Effector CD8-positive, alpha-beta T cell (primary cell): ENCODE data around the gene VAPA.

Experiments used
- DNase-seq: peaks from one replicate; lab custom pipeline; 2025; lab: John Stamatoyannopoulos, UW

Gene VAPA

GRCh38 chr18:9974279-9974915 lies 60.6 kb downstream of the VAPA start:
- no peak for DNase-seq

- DNase-seq = no peak
Observed at GRCh38 chr18:9975658-9976057, 61.8 kb downstream of the VAPA start.

- DNase-seq = no peak
Observed at GRCh38 chr18:9982711-9983110, 68.9 kb downstream of the VAPA start.

DNA sequence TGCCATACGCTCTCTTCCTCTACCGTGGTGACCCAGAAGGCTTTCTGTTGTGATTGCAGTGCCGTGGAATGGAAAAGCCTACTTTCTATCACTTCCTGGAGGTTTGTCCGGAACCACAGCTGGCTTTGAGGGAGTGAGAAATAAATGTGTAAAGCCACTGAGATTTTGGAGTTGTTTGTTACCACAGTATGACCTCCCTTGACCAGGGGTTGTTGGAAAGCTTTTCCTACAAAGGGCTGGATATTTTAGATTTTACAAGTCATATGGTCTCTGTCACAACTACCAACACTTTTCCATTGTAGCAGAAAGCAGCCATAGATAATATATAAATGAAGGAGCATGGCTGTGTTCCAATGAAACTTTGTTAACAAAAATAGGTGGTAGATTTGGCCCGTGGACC lies 70.3 kb downstream of the VAPA start:
- DNase-seq = no peak

DNA sequence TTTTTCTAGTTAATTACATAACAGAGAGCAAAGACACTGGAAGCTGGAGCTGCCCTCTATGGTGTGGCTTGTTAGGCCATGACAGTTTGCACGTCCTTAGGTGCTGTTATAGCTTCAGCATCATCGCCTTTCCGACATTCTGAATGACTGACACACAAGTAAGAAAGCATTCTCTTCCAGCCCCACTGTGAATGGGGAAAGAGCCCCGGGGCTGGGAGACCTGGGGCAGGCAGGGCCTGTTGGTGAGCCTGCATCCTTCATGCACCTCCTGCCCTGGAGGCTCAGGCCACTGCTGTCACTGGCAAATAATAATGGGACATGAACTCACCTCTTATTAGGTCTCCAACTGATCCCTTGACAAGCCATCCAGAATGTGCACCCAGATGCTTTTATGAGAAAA lies 71.8 kb downstream of the VAPA start:
- no peak for DNase-seq

GRCh38 chr18:9986156-9986930 lies 72.5 kb downstream of the VAPA start:
- DNase-seq = no peak

- DNase-seq = no peak
Observed at GRCh38 chr18:9987345-9987744, 73.5 kb downstream of the VAPA start.

DNA sequence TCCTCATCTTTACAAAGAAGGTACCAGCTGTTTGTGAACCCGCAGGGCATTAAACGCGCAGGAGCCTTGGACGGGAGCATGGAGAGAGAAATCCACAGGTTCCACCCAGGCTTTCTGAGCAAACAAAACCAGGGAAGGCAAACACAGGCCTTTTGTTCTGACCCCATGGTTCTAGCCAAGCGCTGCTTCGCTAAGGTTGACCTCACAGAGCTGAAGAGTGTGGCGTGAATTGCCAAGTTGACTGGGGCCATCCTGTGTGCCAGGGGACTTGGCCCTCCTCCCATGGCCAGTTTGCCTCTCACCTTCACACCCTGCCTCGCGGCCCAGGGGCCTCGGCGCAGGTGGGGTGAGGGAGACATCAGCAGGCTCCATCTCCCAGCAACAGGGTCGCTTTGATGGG lies 74.1 kb downstream of the VAPA start:
- DNase-seq = no peak

GRCh38 chr18:9988665-9989064 lies 74.8 kb downstream of the VAPA start:
- no peak for DNase-seq

GRCh38 chr18:9989481-9989880 lies 75.7 kb downstream of the VAPA start:
- no peak for DNase-seq

- DNase-seq = no peak
Observed at GRCh38 chr18:9991011-9992000, 77.5 kb downstream of the VAPA start.

GRCh38 chr18:9992300-9992972 lies 78.6 kb downstream of the VAPA start:
- DNase-seq = no peak

GRCh38 chr18:9992973-9993520 lies 79.2 kb downstream of the VAPA start:
- DNase-seq = no peak

DNA sequence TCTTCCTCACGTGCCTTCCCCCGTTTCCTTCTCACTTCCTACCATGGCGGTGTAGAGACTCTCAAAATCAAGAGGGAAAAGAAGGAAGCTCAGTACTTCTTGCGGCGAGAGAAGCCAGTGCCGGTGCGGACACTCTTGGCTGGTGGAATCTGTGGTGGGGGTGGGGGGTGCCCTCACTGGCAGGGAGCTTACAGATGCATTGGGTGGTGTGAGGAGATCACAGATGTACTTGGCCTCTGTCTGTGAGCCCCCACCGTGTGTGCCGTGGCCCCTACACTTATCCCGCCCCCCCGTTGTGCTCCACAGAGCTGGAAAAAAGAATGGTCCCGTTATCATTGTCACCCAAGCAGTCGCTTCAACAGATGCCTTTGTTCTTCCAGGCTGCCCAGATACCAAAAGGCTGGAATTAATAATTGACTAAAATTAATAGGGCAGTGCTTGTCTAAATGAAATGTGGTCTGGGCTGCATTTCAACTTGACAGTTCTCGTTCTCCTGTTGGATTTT lies 79.8 kb downstream of the VAPA start:
- DNase-seq = no peak

DNA sequence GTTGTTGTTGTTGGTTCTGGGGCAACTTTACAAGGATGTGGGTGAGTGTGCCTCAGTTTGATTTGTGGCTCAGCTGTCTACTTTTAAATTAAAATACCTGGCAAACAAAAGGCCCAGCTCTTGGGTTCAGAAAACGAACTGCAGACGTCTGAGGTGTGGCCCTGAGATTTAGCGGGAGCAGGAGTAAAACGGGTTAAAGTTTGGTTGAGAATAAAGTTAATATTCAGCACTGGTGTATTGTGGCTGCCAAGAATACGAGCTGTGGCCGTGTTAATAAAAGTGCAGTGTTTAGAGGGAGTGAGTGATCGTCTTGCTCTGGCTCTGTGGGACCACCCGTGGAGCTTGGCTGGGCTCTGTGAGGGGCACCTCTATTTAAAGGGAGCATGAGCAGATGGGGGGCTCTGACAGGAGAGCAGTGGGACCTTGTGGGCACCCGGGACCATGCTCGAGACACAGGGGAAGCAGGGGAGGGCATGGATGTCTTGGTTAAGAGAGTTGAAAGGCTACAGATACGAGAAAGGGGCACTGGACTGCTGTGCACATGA lies 80.3 kb downstream of the VAPA start:
- DNase-seq = no peak

GRCh38 chr18:9994701-9995235 lies 81.0 kb downstream of the VAPA start:
- no peak for DNase-seq

DNA sequence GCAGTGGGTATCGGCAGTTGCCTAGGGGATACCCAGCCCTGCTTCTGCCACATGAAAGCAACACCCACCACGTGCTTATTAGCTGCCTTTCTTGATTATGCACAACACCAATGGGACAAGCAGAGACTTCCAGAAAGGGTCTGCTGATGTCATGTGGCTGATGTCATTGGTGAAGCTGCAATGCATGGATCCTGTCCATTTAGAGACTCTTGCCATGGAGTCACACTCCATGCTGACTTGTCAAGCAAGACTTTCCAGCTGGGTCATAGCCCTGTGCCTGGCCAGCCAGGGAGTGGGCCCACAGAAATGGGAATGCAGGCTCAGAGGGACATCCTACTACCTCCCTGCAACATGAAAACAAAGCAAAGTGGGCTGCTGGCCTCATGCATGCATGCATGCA lies 81.8 kb downstream of the VAPA start:
- no peak for DNase-seq

DNA sequence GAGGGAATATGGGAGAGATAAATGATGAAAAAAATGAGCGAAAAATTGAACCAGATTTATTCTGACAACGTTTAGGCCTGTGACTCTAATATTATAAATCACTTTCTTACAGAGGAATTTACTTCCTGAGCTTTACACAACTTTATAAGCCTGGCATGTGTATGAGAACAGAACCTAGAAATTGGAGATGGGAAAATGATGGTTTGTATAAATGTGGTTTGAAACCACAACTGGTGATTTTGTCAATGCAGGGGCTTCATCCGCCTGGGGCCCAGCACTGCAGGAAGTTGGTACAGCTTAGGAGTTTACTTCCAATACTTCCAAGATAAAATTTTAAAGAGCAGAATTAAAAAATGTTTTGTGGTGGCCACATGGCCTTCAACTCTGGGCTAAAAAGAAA lies 82.3 kb downstream of the VAPA start:
- DNase-seq = no peak

- no peak for DNase-seq
Observed at GRCh38 chr18:9997711-9998110, 83.9 kb downstream of the VAPA start.

DNA sequence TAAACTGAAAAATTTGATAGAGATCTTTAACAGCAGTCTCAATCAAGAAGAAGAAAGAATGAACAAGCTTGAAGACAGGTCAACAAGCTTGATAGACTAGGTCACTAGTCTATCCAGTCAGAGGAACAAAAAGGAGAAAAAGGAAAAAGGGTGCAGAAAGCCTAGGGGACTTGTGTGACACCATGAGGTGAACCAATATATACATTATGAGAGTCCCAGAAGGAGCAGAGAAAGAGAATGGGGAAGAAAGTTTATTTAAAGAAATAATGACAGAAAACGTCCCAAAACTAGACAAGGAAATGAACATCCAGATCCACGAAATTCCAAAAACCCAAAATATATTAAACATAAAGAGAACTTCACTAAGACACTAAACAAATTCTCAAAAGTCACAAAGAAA lies 84.5 kb downstream of the VAPA start:
- DNase-seq = no peak

- DNase-seq = no peak
Observed at GRCh38 chr18:10002280-10002679, 88.5 kb downstream of the VAPA start.
